GM19238 (cell line): ENCODE data around the gene RGR.

Experiments
- DNase-seq: peaks from one replicate; pipeline ENCODE4 v3.0.0; 2011; ENCODE audit warnings: low spot score; ENCODE audit not compliant: insufficient read length

RGR gene, protein sequence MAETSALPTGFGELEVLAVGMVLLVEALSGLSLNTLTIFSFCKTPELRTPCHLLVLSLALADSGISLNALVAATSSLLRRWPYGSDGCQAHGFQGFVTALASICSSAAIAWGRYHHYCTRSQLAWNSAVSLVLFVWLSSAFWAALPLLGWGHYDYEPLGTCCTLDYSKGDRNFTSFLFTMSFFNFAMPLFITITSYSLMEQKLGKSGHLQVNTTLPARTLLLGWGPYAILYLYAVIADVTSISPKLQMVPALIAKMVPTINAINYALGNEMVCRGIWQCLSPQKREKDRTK

DNA sequence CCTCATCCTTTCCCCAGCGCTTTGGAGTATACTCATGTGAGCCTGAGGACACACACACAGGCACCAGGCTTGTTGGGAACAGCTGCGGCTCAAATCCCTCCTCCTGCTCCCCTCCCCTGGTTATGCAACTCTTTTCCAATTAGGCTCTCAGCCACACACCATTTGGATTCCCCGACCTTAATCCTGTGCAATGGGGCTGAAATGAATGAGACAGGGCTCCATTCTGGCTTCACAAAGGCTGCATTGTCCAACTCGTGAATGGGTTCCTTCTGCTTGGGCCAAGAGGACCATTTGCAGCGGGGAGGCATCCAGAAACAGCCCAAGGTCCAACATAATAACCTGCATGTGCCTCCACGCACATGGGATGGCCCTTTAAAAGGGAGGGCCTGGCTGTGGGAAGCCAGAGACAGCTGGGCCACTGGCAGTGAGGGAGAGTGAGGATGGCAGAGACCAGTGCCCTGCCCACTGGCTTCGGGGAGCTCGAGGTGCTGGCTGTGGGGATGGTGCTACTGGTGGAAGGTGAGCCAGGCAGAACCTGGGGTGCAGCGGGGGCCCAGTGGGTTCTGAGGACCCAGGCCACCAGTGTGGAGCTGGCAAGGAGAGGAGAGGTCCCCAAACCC lies at the start of gene RGR:
RGR (plus strand) TSS at position 403 of the 620 bp plus-strand sequence; CDS start at position 441, 38 bp downstream.
- DNase-seq: no peak

DNA sequence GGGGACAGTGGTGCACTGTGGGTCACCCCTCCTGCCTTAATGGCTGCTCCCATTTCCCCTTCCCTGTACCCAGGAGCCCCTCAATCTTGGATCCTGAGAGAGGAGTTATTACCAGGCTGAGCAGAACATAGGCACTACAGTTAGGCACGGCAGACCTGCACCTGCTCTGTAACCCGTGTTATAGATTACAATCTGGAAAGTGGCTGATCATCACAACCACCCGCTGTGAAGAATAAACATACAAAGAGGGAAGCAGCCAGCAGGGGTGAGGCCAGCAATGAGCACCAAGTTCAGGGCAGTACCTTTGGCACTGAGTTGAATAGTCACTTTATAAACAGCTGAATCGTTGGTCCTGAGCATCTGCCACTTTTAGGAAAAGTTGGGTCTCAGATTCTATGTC lies 48.8 kb upstream of the RGR start:
- DNase-seq: no peak

DNA sequence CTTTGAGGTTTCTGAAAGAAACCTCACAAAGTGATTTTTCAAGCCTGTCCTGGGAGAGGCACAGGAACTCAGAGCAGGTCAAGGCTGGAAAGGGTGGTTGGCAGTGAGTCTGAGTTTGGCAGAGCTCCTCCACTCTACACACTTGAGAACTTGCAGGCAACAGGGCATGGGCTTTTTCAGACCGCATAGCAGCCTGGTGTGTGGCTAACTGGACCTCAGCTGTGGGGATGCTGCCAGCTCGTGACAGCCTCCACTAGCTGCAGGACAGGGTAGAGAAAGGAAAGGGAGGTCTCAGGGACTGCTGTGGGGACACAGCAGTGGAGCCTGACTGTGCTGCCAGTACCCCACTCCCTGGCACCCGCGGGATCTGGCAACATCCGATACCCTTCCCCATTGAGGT lies 47.9 kb upstream of the RGR start:
- DNase-seq: no peak

DNA sequence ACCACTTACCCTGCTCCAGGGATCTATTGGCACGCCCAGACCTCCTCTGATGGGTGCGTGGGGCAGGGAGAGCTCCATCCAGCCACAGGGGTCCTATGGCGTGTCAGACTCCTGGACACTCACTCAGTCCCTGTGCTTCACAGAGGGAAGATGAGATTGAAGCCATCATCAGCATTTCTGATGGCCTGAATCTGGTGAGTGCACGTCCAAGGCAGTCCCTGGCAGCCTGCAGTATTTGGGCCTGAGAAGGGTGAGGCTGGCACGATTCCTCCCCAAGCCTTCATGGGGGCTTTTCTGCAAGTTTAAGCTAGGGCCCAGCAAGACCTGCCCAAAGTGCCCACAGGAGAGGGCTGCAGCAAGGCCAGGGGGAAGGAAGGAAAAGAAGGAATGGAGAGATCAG lies 47.2 kb upstream of the RGR start:
- DNase-seq: no peak

DNA sequence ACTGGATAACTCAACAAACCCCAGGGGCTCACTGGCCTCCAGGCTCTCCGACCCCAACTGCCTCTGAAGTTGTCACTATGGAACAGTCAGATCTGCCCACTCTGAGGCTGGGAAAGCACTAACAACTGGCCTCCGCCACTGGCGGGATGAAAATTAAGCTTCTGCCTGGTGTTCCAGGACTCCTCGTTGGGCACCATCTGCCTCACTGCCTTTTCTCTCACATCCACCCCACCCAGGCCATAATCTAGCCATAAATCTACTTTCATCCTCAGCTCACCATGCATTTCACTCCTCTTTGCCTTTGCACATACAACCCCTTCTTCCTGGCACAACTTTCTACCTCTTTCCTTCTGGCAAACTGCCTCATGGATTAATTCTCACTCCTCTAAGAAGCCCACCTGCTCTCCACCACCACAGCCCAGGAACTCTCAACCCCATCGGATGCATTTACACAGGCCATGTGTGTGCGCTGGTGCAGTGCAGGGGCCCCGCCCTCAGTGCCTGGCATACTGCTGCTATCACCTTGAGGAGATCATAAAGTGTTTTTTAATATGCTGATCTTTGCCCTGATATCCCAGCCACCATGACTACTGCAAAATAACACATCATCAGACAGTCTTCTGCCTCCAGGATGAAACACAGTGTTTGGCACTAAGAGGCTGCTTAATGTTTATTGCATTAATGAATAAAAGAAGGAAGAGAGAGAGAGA lies 46.5 kb upstream of the RGR start:
- DNase-seq: no peak

DNA sequence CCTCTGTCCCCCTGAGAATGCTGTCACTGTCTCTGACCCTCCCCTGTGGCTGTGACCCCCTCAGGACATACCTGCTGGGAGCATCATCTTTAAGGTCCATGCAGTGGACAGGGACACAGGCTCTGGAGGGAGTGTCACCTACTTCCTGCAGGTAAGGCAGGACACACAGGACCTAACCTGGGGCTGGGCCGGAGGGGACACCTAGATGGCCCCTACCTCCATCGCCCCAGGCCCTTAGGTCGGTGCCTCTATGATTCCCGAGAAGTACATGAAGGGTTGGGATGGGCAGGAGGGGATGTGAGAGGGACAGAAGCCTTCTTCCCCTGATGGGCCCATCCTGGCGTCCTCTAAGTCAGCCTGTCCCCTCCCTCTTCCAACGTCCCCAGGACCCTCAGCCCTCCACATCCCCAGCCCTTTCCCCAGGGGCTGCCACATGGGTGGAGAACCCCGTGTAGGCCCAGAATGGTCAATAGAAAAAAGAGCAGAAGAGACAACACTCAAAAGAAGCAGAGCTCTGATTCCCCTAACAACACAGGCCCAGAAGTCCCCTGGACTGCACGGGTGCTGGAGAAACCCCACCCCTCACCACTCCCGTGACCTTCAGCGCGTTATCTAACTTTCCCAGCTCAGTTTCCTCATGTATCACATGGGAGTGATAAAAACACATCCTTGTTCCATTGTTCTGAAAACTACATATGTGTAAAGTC lies 44.2 kb upstream of the RGR start:
- DNase-seq: no peak

DNA sequence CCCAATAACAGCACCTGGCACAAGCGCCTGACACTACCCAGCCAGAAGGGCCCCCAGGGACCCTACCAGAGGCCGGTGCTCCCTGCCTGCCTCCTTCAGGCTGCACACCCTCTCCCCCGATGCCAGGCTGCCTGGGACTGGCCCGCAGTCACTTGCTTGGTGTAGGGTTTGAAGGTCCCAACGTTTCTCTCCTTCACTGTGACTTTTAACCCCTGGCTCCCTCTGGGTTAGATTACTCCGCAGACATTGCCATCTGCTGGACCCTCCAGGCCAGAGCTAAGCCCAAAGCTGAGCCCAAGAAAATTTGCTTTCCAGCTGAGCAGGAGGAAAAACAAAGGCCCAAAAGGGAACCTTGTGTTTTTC lies 43.6 kb upstream of the RGR start:
- DNase-seq: no peak

DNA sequence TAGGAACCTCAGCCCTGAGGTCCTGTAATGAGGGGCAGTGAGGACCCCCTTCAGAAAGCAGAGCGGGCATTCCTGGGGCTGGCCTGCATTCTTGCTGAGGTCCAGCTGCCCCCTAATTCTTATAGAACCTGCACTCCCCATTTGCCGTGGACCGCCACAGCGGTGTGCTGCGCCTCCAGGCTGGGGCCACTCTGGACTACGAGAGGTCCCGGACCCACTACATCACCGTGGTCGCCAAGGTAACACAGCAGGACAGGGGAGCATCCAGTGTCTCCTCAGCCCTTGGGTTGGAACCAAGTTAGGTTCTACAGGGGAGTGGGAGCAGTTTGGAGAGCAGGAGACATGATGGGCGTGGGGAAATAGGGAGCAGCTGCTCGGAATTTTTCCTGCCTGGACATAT lies 43.2 kb upstream of the RGR start:
- no peak for DNase-seq

DNA sequence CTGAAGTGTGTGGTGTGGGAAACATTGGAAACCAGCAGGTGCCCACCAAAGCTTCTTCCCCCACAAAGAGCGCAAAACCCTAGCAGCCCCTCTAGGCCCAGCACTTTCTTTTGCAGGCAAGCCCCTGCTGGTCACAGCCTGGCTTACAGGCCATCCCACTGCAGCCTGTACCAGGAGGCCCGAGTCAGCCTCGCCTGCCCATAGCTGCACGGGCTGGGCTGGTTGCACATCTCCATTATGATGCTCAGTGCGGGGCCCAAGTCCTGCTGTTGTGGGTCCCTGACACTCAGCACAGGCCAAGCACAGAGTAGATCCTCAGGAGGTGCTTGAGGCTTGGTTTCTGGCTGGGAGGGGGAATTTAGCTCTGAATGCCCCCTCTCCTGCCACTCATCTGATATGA lies 42.5 kb upstream of the RGR start:
- DNase-seq: no peak

DNA sequence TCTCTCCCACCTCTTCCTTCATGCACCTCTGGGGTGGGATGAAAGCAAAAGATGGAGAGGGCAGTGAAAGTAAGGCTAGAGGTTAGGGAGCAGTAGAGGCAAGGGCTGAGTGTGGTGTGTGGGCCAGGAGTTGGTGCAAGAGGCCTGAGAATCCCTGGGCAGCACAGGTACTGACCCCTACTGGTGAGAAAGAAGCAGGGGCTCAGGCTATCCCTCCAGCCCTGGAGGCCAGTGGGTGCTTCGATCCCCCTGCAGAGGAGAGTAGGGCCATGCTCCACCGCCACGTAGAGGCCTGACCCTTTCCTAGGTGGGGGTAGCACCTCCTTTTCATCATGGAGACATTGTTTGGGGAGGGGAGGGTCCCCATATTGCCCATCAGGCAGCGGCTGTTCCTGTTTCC lies 40.7 kb upstream of the RGR start:
- peak; percentile 60 for DNase-seq

DNA sequence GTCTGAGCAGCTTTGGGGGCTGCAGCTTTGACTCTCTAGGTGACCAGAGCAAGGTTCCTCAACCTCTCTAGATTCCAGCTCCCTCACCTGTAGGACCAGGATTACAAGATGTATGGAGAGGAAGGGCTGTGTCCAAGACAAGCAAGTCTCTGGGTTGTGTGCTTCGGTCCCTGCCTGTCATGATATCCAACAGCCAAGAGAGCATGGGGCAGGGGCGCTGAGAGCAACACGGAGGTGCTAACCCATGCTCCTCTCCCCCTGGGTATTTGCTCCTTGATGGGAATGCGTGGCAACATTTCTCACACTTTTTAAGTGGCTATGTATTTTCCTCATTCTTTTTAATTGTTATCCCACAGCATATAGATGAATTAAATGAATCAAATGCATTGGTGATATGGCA lies 40.2 kb upstream of the RGR start:
- no peak for DNase-seq

DNA sequence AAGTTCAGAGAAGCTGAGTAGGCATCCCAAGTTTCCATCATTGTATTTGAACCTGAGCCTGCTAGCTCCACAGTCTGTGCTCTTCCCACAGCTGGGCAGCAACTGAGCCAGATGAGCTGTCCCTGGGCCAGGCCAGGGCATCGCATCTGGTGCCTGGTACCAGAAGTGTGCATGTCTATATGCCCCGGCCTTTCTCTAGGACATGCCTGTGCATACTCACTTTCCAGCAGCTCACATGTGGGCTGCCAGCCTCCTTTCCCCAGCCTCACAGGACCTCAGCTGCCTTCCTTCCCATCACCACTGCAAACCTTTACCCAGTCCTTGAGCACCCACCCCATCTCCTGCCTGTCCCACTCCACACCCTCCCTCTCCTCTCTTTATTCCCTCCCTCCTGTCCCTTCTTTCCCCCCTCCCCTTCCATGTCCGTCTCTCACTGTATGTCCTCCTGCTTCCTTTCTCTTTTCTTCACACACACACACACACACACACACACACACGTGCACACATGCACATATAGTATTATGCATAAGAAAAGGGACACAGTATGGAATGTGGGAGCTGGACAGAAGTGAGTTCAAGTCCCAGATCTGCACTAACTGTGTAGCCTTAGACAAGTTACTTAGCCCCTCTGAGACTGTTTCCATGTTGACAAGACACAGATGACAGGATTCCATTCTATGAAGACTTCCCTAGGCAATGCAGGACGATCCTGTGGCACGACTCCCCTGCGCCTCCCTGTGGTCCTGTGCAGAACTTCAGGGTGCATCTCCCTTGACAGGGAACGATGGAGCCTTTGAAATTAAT lies 39.6 kb upstream of the RGR start:
- peak; percentile 61 for DNase-seq

DNA sequence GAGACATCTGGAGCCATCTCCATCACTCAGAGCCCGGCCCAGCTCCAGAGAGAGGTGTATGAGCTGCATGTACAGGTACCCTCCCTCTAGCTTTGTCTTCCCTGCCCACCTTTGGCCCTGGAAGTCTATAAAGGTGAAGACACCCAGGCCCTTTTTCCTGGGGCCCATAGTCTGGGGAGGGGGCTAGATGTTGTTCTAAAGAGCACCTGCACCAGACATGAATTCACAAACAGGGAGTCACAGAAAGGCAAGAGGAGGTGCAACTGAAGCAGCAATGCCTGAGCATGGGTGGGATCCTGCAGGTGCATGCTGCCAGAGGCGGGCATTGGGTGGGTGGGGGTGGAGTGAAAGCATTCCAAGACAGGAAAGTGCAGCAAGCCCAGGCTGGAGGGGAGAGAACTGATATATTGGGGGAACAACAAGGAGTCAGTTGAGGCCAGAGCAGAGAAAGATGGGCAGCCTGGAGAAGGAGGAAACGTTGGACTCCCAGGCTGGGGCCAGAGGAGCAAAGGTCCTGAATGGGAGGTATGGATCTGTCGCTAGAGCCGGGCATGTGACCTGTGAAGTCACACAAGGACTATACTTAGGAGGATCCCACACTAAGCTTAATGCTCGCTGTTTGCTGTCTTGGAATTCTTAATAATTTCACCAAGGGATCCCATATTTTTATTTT lies 38.9 kb upstream of the RGR start:
- no peak for DNase-seq

DNA sequence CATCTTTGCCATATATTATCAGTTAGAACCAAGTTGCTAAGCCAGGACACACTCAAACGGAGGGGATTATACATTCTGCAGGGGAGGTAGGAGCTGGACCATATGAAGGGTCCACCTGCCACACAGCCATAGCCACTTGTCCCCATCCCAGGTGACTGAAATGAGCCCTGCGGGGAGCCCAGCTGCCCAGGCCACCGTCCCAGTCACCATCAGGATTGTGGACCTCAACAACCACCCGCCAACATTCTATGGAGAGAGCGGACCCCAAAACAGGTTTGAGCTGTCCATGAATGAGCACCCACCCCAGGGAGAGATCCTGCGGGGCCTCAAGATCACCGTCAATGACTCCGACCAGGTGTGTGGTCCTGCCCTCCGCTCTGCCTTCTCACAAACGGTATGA lies 36.8 kb upstream of the RGR start:
- no peak for DNase-seq

DNA sequence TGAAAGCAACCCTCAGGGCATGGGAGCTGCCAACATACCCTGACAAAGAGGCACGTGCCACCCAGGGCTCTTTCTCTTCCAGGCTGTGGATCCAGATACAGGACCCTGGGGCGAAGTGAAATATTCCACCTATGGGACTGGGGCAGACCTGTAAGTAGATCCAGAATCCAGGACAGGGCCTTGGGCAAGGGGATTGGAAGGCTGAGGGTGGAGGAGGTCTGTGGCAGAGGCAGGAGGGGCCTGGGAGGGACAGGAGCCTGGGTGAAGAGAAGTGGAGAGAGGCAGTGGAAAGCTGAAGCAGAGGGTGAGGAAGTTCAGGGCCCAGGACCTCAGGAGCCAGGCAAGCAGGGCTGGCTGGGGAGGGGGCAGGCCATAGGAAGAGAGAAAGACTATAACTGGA lies 33.3 kb upstream of the RGR start:
- no peak for DNase-seq

DNA sequence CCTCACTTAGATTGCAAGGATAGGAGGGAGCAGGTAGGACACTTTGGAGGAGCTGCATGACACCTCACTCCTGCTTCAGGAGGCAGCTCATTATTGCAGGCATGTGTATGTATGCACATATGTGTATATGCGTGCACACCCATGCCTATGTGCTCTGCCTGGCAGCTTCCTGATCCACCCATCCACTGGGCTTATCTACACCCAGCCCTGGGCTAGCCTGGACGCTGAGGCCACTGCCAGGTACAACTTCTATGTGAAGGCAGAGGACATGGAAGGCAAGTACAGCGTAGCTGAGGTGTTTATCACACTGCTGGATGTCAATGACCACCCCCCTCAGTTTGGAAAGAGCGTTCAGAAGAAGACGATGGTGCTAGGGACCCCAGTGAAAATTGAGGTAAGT lies 32.8 kb upstream of the RGR start:
- DNase-seq: no peak

DNA sequence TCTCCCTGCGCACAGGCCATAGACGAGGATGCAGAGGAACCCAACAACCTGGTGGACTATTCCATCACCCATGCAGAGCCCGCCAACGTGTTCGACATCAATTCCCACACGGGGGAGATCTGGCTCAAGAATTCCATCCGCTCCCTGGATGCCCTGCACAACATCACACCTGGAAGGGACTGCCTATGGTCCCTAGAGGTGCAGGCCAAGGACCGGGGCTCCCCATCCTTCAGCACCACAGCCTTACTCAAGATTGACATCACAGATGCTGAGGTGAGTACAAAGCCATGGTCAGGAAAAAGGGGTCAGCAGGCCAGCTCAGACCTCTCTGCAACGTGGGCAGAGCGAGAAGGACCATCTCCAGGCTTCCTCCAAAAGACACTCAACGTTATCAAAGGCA lies 31.8 kb upstream of the RGR start:
- no peak for DNase-seq

DNA sequence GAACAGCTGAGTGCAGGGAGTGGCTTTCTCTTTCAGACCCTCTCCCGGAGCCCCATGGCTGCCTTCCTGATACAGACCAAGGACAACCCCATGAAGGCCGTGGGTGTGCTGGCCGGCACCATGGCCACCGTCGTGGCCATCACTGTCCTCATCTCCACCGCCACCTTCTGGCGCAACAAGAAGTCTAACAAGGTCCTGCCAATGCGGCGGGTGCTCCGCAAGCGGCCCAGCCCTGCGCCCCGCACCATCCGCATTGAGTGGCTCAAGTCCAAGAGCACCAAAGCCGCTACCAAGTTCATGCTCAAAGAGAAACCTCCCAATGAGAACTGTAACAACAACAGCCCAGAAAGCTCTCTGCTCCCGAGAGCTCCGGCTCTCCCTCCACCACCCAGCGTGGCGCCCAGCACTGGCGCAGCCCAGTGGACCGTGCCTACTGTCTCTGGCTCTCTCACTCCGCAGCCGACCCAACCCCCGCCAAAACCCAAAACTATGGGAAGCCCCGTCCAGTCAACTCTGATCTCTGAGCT lies 30.7 kb upstream of the RGR start:
- DNase-seq: no peak

DNA sequence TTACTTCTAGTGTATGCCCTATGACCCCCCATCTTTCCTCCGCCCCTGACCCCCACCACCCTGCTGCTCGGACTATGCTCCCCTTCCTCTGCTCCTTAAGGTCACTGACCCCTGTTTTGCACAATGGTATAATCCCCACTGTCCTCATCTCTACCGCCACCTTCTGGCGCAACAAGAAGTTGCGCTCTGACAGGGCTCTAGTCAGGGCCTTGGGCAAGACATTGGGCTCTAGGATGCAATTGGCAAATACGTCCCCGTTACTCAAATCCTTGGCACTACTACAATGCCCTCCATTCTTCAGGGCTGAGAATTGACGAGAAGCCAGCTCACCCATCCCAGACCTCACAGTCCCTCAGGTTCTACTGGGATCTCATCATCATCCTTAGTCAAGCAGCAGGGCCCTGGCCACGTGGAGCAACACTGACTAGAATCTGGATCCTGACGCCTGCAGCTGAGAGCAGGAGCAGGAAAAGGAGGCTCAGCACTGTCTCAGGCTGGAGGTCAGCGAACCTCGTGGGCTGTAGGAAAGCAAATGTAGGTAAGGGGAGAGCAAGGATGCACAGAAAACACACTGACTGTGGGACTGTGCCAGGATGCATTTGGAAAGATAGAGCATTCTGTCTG lies 30.1 kb upstream of the RGR start:
- DNase-seq: no peak

DNA sequence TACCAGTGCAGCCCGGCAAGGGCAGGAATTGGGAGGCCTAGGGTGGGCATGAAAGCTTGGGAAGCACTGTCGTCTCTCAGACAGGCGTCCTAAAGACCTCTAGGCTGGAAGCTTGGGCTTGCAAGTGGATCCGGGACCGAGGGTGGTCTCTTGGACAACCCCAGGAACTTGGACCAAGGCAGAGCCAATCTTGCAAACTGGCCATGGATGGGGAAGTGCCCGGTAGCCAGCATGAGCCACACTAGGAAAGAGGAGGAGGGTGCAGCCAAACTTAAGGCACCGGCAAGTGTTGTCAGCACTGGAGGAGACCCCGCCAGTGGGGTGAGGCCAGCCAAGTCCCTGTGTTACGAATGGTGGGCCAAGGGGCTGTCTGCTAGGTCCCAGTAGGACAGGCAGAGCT lies 28.0 kb upstream of the RGR start:
- DNase-seq: no peak
